ENCODE data around the gene FNDC3B.

- TF ChIP-seq CTCF (IDR thresholded peaks at IDR 0.05) = no peak
- TF ChIP-seq POLR2A (IDR thresholded peaks at IDR 0.05) = no peak
These were observed 62.9 kb downstream of the FNDC3B start for GRCh38 chr3:172102123-172102882.
